HEK293 (cell line): ENCODE results near the gene MSI2.

ENCODE experiments used
- CTCF ChIA-PET: fragments of 350-600 bp; formaldehyde crosslinking; extraction: SDS; loops from one replicate; lab custom pipeline; 2021; ENCODE audit warnings: antibody characterized with exemption; lab: Yijun Ruan, JAX
- POLR2A ChIA-PET: fragments of 300-600 bp; formaldehyde crosslinking; extraction: SDS; loops from one replicate; lab custom pipeline; 2020; ENCODE audit warnings: antibody characterized with exemption, inconsistent platforms; lab: Yijun Ruan, JAX
- H3K27ac ChIP-seq: fragments of 200-500 bp; sonication (Bioruptor generic); 2 replicates; pipeline ENCODE4 v1.5.1; 2014; ENCODE audit warnings: low read depth, low read length, control low read depth, inconsistent platforms; ENCODE audit errors: extremely low read depth
- H3K36me3 ChIP-seq, 2 experiments: fragments of 200-500 bp in 1 of 2; sonication (Bioruptor generic) in 1 of 2; 1 replicate in 1 of 2; 2 replicates in 1 of 2; pipeline ENCODE4 v1.5.1; 2014 to 2017; ENCODE audit warnings: inconsistent platforms in 2 of 2, low read length in 2 of 2; ENCODE audit not compliant: control insufficient read depth in 2 of 2, insufficient read depth in 1 of 2
- H3K4me1 ChIP-seq: fragments of 200-500 bp; sonication (Bioruptor generic); 2 replicates; pipeline ENCODE4 v1.5.1; 2014; ENCODE audit warnings: mild to moderate bottlenecking, low read length, inconsistent platforms; ENCODE audit not compliant: control insufficient read depth, insufficient read depth
- H3K4me3 ChIP-seq: 2 replicates; pipeline ENCODE4 v1.5.1; 2011; ENCODE audit warnings: low read depth, mild to moderate bottlenecking, control low read depth, low read length, moderate library complexity
- H3K9me3 ChIP-seq: fragments of 200-500 bp; sonication (Bioruptor generic); 2 replicates; pipeline ENCODE4 v1.5.1; 2014; ENCODE audit warnings: low read depth, low read length, inconsistent platforms; ENCODE audit not compliant: control insufficient read depth, insufficient read depth
- ATF2 ChIP-seq: fragments of 450-650 bp; formaldehyde crosslinking; IDR thresholded peaks from 2 replicates; pipeline ENCODE4 v1.5.1; 2016; ENCODE audit warnings: missing biosample characterization, missing genetic modification characterization, low read depth
- FEZF1 ChIP-seq: fragments of 450-650 bp; formaldehyde crosslinking; IDR thresholded peaks from 2 replicates; pipeline ENCODE4 v1.5.1; 2016; ENCODE audit warnings: missing biosample characterization, missing genetic modification characterization
- GLI2 ChIP-seq: fragments of 450-650 bp; formaldehyde crosslinking; IDR thresholded peaks from 2 replicates; pipeline ENCODE4; 2017; ENCODE audit warnings: missing biosample characterization, missing genetic modification characterization, low read depth, borderline replicate concordance
- IKZF3 ChIP-seq: fragments of 450-650 bp; IDR thresholded peaks from 2 replicates; pipeline ENCODE4 v1.5.0; 2018; ENCODE audit warnings: missing biosample characterization, mild to moderate bottlenecking, missing genetic modification characterization, moderate library complexity
- INSM2 ChIP-seq: fragments of 450-650 bp; formaldehyde crosslinking; IDR thresholded peaks from 2 replicates; pipeline ENCODE4 v1.5.1; 2016; ENCODE audit warnings: missing biosample characterization, missing genetic modification characterization
- SETDB1 ChIP-seq: IDR thresholded peaks from one replicate; pipeline ENCODE4 v1.6.1; 2017; ENCODE audit warnings: mild to moderate bottlenecking, low read length, moderate library complexity, mixed read lengths; ENCODE audit not compliant: insufficient read length
- ZFP3 ChIP-seq: fragments of 450-650 bp; formaldehyde crosslinking; IDR thresholded peaks from 2 replicates; pipeline ENCODE4 v1.5.1; 2016; ENCODE audit warnings: low read depth, missing biosample characterization, missing genetic modification characterization
- ZNF24 ChIP-seq: fragments of 450-650 bp; formaldehyde crosslinking; IDR thresholded peaks from 2 replicates; pipeline ENCODE4 v1.5.1; 2016; ENCODE audit warnings: missing biosample characterization, missing genetic modification characterization
- ZNF324 ChIP-seq: fragments of 450-650 bp; formaldehyde crosslinking; IDR thresholded peaks from 2 replicates; pipeline ENCODE4 v1.5.1; 2016; ENCODE audit warnings: missing biosample characterization, missing genetic modification characterization
- ZNF354C ChIP-seq: fragments of 450-650 bp; formaldehyde crosslinking; IDR thresholded peaks from 2 replicates; pipeline ENCODE4 v1.5.1; 2016; ENCODE audit warnings: missing biosample characterization, missing genetic modification characterization, low read depth, borderline replicate concordance
- ZNF423 ChIP-seq: fragments of 450-650 bp; formaldehyde crosslinking; IDR thresholded peaks from 2 replicates; pipeline ENCODE4 v1.5.1; 2016; ENCODE audit warnings: missing biosample characterization, missing genetic modification characterization
- ZNF544 ChIP-seq: fragments of 450-650 bp; formaldehyde crosslinking; IDR thresholded peaks from 2 replicates; pipeline ENCODE4 v1.5.0; 2017; ENCODE audit warnings: missing biosample characterization, missing genetic modification characterization
- ZNF548 ChIP-seq: fragments of 450-650 bp; formaldehyde crosslinking; IDR thresholded peaks from 2 replicates; pipeline ENCODE4 v1.5.1; 2016; ENCODE audit warnings: missing biosample characterization, missing genetic modification characterization
- ZNF596 ChIP-seq: fragments of 450-650 bp; IDR thresholded peaks from 2 replicates; pipeline ENCODE4 v1.5.0; 2018; ENCODE audit warnings: missing biosample characterization, mild to moderate bottlenecking, missing genetic modification characterization, moderate library complexity
- ZNF621 ChIP-seq: fragments of 450-650 bp; formaldehyde crosslinking; IDR thresholded peaks from 2 replicates; pipeline ENCODE4 v1.5.1; 2017; ENCODE audit warnings: missing biosample characterization, missing genetic modification characterization
- ZNF768 ChIP-seq: fragments of 450-650 bp; formaldehyde crosslinking; IDR thresholded peaks from 2 replicates; pipeline ENCODE4 v1.5.1; 2018; ENCODE audit warnings: missing biosample characterization, mild to moderate bottlenecking, missing genetic modification characterization
- ZNF791 ChIP-seq: fragments of 450-650 bp; formaldehyde crosslinking; IDR thresholded peaks from 2 replicates; pipeline ENCODE4 v1.5.1; 2016; ENCODE audit warnings: missing biosample characterization, missing genetic modification characterization
- ZNF837 ChIP-seq: fragments of 450-650 bp; formaldehyde crosslinking; IDR thresholded peaks from 2 replicates; pipeline ENCODE4 v1.5.1; 2016; ENCODE audit warnings: missing biosample characterization, missing genetic modification characterization
- TF ChIP-seq, protein P1 (sequence below): fragments of 450-650 bp; formaldehyde crosslinking; IDR thresholded peaks from 2 replicates; pipeline ENCODE4 v1.5.1; 2016; ENCODE audit warnings: missing biosample characterization, missing genetic modification characterization, borderline replicate concordance
- TF ChIP-seq, protein P2 (sequence below): fragments of 450-650 bp; formaldehyde crosslinking; IDR thresholded peaks from 2 replicates; pipeline ENCODE4 v1.5.1; 2016; ENCODE audit warnings: missing biosample characterization, missing genetic modification characterization
- TF ChIP-seq, protein P3 (sequence below): fragments of 450-650 bp; IDR thresholded peaks from 2 replicates; pipeline ENCODE4 v1.5.1; 2018; ENCODE audit warnings: missing biosample characterization, missing genetic modification characterization
- TF ChIP-seq, protein P4 (sequence below): fragments of 450-650 bp; formaldehyde crosslinking; IDR thresholded peaks from 2 replicates; pipeline ENCODE4 v1.5.1; 2016; ENCODE audit warnings: missing biosample characterization, missing genetic modification characterization

Gene MSI2

DNA sequence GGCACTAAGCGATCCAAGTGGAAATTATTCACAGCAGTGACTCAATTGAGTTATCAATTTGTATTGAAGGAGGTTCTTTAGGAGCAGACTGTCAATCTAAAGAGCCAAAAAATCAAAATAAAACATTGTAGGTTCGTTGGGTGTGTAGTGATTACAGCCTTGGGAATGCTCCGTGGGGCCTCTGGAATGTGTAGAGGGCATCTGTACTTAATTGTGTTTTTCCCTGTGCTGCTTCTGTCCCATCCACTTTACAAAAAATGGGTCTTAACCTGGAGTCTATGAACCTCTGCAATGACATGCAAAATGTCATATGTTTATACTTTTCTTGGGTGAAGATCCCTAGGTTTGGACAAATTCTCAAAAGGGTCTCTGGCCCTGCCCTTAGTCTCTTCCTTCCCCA, 273.7 kb downstream of the MSI2 start:
- peaks cover 15% of the 10 kb centered on the region for H3K4me1 ChIP-seq
- no peaks in the 10 kb centered on the region for H3K9me3 ChIP-seq
- H3K36me3 ChIP-seq = peaks cover 0 to 4% of the 10 kb centered on the region in 2 experiments; a peak in 1 of 3 replicates
- ChIA-PET CTCF (no interaction called here), POLR2A (no interaction called here)
- H3K4me3 ChIP-seq = no peak overlapping the region
- TF ChIP-seq ZFP3 (tag by site-specific recombination) (no peak), ZNF596 (no peak)
- no peak overlapping the region for H3K27ac ChIP-seq

DNA sequence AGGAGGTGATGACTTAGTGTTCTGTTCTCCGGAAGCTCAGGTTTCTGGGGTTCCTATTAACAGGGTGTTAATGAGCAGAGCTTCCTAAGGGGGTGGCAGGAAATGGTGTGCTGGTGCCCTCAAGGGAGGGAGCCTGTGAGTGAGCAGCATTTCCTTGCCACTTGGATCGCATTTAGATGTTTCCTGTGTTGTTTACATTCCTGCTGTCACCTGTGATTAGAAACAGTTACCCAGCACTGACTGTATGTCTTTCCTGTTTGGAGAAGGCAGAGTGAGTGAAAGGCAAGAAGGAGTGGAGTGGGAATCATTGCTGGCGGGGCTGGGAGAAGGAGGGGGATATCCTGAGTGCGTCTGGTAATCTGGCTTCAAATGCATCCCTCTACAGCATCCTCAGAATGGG, 274.2 kb downstream of the MSI2 start:
- no peaks in the 10 kb centered on the region for H3K9me3 ChIP-seq
- H3K27ac ChIP-seq = no peak overlapping the region
- CTCF ChIA-PET = no interaction called here
- H3K36me3 ChIP-seq = peaks cover 0 to 4% of the 10 kb centered on the region in 2 experiments; a peak in 1 of 3 replicates
- H3K4me1 ChIP-seq = peaks cover 19% of the 10 kb centered on the region
- H3K4me3 ChIP-seq = no peak overlapping the region
- TF ChIP-seq ZNF24 (no peak), IKZF3 (tag by site-specific recombination) (0 out of 2 replicates have a peak, but pooled peaks have one; percentile 13), FEZF1 (tag by site-specific recombination) (peak; percentile 94), ZNF791 (tag by site-specific recombination) (no peak), ZNF837 (tag by site-specific recombination) (no peak), ZNF548 (tag by site-specific recombination) (no peak), GLI2 (tag by site-specific recombination) (no peak), ZNF354C (tag by site-specific recombination) (no peak), ZNF423 (tag by site-specific recombination) (no peak), INSM2 (no peak)
- TF ChIP-seq, protein P1, sequence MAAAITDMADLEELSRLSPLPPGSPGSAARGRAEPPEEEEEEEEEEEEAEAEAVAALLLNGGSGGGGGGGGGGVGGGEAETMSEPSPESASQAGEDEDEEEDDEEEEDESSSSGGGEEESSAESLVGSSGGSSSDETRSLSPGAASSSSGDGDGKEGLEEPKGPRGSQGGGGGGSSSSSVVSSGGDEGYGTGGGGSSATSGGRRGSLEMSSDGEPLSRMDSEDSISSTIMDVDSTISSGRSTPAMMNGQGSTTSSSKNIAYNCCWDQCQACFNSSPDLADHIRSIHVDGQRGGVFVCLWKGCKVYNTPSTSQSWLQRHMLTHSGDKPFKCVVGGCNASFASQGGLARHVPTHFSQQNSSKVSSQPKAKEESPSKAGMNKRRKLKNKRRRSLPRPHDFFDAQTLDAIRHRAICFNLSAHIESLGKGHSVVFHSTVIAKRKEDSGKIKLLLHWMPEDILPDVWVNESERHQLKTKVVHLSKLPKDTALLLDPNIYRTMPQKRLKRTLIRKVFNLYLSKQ = no peak
- TF ChIP-seq, protein P2, sequence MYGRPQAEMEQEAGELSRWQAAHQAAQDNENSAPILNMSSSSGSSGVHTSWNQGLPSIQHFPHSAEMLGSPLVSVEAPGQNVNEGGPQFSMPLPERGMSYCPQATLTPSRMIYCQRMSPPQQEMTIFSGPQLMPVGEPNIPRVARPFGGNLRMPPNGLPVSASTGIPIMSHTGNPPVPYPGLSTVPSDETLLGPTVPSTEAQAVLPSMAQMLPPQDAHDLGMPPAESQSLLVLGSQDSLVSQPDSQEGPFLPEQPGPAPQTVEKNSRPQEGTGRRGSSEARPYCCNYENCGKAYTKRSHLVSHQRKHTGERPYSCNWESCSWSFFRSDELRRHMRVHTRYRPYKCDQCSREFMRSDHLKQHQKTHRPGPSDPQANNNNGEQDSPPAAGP (tag by site-specific recombination) = peak; percentile 18; the same call in 1 of the 2 replicates
- POLR2A ChIA-PET = no interaction called here

DNA sequence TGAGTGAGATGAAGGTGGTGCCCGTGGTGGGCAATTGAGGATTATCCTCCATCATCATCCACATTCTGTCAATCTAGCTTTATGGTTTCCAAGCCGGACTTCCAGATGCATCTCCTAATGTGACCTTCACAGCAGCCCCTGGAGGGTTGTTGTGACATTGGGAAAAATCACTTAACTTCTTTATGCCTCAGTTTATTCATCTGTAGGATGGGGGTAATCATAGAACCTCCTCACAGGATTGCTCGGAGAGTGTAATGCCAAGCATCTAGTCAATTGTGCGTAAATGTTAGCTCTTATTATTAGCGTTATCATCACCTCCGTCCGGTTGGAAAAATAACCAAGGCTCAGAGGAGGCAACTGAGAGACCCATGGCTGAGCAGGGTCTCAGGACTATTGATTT, 274.8 kb downstream of the MSI2 start:
- no peak overlapping the region for H3K4me3 ChIP-seq
- POLR2A ChIA-PET = no interaction called here
- H3K27ac ChIP-seq = no peak overlapping the region
- peaks cover 24% of the 10 kb centered on the region for H3K4me1 ChIP-seq
- H3K9me3 ChIP-seq = no peaks in the 10 kb centered on the region
- peaks cover 0 to 4% of the 10 kb centered on the region in 2 experiments; a peak in 1 of 3 replicates for H3K36me3 ChIP-seq
- CTCF ChIA-PET = interaction anchor here (0.7 kb wide), 2 partner anchors 9 to 34 kb away, joined by 3 to 4 read pairs; no protein-coding TSS in a partner anchor
- TF ChIP-seq ATF2 (tag by site-specific recombination) (no peak), ZNF544 (tag by site-specific recombination) (no peak), GLI2 (tag by site-specific recombination) (no peak), ZNF768 (no peak), ZNF621 (tag by site-specific recombination) (no peak), SETDB1 (no peak), ZNF324 (tag by site-specific recombination) (no peak)
- TF ChIP-seq, protein P3, sequence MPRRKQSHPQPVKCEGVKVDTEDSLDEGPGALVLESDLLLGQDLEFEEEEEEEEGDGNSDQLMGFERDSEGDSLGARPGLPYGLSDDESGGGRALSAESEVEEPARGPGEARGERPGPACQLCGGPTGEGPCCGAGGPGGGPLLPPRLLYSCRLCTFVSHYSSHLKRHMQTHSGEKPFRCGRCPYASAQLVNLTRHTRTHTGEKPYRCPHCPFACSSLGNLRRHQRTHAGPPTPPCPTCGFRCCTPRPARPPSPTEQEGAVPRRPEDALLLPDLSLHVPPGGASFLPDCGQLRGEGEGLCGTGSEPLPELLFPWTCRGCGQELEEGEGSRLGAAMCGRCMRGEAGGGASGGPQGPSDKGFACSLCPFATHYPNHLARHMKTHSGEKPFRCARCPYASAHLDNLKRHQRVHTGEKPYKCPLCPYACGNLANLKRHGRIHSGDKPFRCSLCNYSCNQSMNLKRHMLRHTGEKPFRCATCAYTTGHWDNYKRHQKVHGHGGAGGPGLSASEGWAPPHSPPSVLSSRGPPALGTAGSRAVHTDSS (tag by site-specific recombination) = no peak
- TF ChIP-seq, protein P4, sequence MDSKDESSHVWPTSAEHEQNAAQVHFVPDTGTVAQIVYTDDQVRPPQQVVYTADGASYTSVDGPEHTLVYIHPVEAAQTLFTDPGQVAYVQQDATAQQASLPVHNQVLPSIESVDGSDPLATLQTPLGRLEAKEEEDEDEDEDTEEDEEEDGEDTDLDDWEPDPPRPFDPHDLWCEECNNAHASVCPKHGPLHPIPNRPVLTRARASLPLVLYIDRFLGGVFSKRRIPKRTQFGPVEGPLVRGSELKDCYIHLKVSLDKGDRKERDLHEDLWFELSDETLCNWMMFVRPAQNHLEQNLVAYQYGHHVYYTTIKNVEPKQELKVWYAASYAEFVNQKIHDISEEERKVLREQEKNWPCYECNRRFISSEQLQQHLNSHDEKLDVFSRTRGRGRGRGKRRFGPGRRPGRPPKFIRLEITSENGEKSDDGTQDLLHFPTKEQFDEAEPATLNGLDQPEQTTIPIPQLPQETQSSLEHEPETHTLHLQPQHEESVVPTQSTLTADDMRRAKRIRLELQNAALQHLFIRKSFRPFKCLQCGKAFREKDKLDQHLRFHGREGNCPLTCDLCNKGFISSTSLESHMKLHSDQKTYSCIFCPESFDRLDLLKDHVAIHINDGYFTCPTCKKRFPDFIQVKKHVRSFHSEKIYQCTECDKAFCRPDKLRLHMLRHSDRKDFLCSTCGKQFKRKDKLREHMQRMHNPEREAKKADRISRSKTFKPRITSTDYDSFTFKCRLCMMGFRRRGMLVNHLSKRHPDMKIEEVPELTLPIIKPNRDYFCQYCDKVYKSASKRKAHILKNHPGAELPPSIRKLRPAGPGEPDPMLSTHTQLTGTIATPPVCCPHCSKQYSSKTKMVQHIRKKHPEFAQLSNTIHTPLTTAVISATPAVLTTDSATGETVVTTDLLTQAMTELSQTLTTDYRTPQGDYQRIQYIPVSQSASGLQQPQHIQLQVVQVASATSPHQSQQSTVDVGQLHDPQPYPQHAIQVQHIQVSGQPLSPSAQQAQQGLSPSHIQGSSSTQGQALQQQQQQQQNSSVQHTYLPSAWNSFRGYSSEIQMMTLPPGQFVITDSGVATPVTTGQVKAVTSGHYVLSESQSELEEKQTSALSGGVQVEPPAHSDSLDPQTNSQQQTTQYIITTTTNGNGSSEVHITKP (tag by site-specific recombination) = no peak
